ENCODE data around the gene RIMS3. TPM values are rescaled to one million over a fixed set of nuclear protein-coding genes. Genes with fewer than 3 reads are reported as not detected.
A peak's percentile ranks its signal among the peaks of the same experiment; 100 is the strongest.

RIMS3 gene
- total RNA-seq, 1 experiment from 2014 or later, result 20.7 TPM

- DNase-seq, result no peak
- no peaks in the 10 kb centered on the region; the same call in 1 of the 2 replicates for H3K27me3 ChIP-seq (ENCODE audit: control insufficient read depth, insufficient read depth, low read length)
- H3K4me3 ChIP-seq (ENCODE audit: insufficient read depth, low read depth, low read length), result no peak overlapping the region
- no peaks in the 10 kb centered on the region for H3K36me3 ChIP-seq (replicated peaks; ENCODE audit: control insufficient read depth, insufficient read depth, low read length)
These were observed 12.5 kb downstream of the RIMS3 start for GRCh38 chr1:40652979-40653378.

DNA sequence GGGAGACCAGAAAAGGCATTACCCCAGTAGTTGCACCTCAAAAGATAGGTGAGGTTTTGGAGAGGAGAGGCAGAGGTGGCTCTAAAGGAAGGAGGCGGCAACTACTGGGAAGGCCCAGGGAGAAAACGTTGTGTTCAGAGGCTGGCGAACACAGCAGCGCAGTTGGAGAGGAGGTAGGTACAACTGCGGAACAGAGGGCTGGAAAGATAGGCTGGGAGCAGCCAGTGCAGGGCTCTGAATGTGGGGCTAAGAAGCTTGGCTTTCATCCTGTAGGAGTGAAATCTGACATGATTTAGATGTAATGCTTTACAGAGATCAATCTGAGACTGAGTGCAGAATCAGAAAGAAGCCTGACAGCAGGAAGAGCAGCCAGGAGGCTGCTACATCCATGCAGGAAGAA is 13.0 kb downstream of the RIMS3 start:
- no peak for DNase-seq
- no peak overlapping the region for H3K4me3 ChIP-seq (ENCODE audit: insufficient read depth, low read depth, low read length)
- no peaks in the 10 kb centered on the region; the same call in 1 of the 2 replicates for H3K27me3 ChIP-seq (ENCODE audit: control insufficient read depth, insufficient read depth, low read length)
- H3K36me3 ChIP-seq (replicated peaks; ENCODE audit: control insufficient read depth, insufficient read depth, low read length), result no peaks in the 10 kb centered on the region

DNA sequence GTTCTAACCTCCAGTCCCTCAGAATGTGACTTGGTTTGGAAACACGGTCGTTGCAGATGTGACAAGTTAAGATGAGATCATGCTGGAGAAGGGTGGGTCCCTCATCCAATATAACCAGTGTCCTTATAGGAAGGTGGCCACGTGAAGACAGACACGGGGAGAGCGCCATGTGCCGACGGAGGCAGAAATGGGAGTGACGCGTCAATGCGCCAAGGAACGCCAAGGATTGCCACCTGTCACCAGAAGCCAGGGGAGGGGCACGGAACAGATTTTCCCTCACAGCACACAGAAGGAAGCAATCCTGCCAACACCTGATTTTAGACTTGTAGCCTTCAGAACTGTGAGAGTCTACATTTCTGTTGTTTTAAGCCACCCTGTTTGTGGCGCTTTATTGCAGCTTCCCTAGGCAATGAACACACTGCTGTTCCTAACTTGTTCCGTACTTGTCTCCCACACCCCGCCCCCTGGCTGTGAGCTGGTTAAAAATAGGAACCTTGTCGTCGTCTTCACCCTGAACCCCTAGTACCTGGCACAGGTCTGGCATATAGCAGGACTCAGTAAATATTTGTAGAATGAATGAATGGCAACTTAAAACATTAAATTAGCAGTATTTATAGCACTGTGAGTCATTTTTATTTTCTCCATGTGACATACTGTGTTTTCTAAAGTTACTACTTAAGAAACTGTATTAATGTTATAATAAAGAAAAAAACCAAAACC is 14.2 kb downstream of the RIMS3 start:
- no peaks in the 10 kb centered on the region; the same call in 1 of the 2 replicates for H3K27me3 ChIP-seq (ENCODE audit: control insufficient read depth, insufficient read depth, low read length)
- no peak overlapping the region for H3K4me3 ChIP-seq (ENCODE audit: insufficient read depth, low read depth, low read length)
- no peaks in the 10 kb centered on the region for H3K36me3 ChIP-seq (replicated peaks; ENCODE audit: control insufficient read depth, insufficient read depth, low read length)
- DNase-seq, result peak; percentile 57

DNA sequence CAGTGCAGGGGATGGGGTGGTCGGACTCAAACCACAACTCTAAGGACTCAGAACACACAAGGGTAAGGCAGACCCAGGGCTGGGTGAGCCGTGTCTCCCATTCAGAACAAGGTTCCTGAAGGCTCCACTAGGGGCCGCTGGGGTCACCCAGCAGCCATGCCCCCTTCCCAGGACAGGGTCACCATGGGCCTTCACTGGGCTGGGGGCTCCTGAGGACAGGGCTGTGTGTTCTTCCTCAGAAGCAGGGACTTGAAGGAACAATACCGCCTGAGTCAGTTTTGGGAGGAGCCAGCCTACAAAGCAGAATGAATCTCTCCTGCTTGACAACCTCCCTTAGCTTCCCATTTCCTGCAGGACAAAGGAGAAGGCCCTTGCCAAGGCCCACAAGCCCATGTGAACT is 15.4 kb downstream of the RIMS3 start:
- no peak overlapping the region for H3K4me3 ChIP-seq (ENCODE audit: insufficient read depth, low read depth, low read length)
- no peaks in the 10 kb centered on the region for H3K36me3 ChIP-seq (replicated peaks; ENCODE audit: control insufficient read depth, insufficient read depth, low read length)
- H3K27me3 ChIP-seq (ENCODE audit: control insufficient read depth, insufficient read depth, low read length), result no peaks in the 10 kb centered on the region; the same call in 1 of the 2 replicates
- peak; percentile 88 for DNase-seq

DNA sequence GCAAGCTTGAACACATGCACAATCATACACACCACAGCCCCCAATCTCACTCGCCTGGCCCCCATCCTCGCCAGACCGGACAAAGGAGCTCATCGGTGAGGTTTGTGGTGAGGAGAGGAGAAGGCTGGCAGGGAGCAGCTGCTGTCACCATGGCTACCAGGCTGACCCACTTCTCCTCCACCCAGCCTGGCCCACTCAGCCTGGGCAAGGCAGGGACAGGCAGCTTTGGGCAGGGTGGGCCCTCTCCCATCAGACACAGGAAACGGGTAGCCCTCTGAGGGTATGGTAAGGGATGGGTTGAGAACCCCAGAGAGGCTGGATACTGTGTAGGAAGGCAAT is 15.9 kb downstream of the RIMS3 start:
- Histone ChIP-seq H3K36me3 (replicated peaks; ENCODE audit: control insufficient read depth, insufficient read depth, low read length) (no peaks in the 10 kb centered on the region), H3K27me3 (ENCODE audit: control insufficient read depth, insufficient read depth, low read length) (no peaks in the 10 kb centered on the region; the same call in 1 of the 2 replicates), H3K4me3 (ENCODE audit: insufficient read depth, low read depth, low read length) (no peak overlapping the region)
- DNase-seq, result no peak

DNA sequence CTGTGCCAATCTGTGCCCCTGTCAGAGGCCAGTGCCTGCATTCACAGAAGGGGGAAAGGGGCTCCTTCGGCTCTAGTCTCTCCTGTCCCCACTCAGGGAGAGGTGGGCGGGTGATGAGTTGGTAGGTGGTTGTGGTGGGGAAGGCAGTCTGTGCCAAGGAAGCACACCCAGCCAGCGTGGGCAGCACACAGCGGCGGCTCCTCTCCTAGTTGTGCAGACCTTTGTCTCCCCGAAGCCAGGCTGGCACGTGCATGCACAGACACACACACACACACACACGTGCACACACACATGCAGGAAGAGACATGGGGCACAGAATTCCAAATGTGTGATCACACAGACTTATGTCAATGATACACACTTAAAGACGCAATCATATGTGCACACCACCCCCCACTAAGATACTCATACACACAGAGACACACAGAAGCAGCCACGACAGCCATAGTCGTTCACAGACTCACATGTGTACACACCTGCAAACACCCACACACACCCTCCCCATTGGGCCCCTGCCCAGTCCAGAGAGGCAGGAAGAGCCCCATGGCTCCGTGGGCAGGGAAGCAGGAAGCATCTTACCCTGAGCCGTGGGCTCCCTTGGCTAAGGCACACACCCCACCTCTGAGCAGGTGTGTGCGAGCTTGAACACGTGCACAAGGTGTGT is 16.4 kb downstream of the RIMS3 start:
- DNase-seq, result no peak
- no peak overlapping the region for H3K4me3 ChIP-seq (ENCODE audit: insufficient read depth, low read depth, low read length)
- no peaks in the 10 kb centered on the region for H3K36me3 ChIP-seq (replicated peaks; ENCODE audit: control insufficient read depth, insufficient read depth, low read length)
- no peaks in the 10 kb centered on the region; the same call in 1 of the 2 replicates for H3K27me3 ChIP-seq (ENCODE audit: control insufficient read depth, insufficient read depth, low read length)

DNA sequence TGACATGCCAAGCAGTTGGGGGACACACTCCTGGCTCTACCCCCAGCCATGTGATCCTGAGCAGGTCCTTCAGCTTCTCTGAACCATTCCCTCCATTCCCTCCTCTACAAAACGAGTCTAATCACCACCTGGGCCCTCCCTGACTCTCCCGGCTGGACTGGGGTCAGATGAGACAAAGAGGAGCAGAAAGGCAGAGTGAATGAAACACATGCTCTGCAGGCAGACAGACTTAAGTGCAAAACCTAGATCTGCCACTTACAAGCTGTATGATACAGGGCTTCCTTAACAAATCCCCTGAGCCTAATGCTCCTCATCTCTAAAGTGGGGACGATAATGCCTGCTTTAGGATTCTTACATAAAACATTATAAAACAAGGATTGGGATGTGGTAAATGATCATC is 17.3 kb downstream of the RIMS3 start:
- no peak for DNase-seq
- H3K36me3 ChIP-seq (replicated peaks; ENCODE audit: control insufficient read depth, insufficient read depth, low read length), result no peaks in the 10 kb centered on the region
- no peak overlapping the region for H3K4me3 ChIP-seq (ENCODE audit: insufficient read depth, low read depth, low read length)
- no peaks in the 10 kb centered on the region for H3K27me3 ChIP-seq (ENCODE audit: control insufficient read depth, insufficient read depth, low read length)

DNA sequence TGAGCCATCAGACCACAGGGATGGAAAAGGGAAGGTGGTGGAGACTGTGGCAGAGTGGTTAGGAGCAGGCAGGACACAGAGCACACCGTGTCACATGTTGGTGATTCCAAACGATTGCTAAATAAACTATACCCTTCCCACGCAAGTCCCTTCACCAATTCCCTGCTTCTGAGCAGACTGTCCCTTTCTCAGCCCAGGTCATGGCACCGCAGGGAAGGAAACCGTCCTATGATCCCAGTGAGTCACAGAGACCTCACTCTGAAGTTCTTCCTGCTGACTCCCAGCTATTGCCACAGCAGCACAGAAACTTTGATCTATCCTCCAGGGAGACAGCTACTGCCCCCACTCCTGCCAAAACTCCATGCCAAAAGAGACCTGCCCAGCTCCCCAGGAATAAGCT is 19.2 kb downstream of the RIMS3 start:
- H3K27me3 ChIP-seq (ENCODE audit: control insufficient read depth, insufficient read depth, low read length), result no peaks in the 10 kb centered on the region
- H3K36me3 ChIP-seq (replicated peaks; ENCODE audit: control insufficient read depth, insufficient read depth, low read length), result no peaks in the 10 kb centered on the region
- DNase-seq, result no peak
- no peak overlapping the region for H3K4me3 ChIP-seq (ENCODE audit: insufficient read depth, low read depth, low read length)

DNA sequence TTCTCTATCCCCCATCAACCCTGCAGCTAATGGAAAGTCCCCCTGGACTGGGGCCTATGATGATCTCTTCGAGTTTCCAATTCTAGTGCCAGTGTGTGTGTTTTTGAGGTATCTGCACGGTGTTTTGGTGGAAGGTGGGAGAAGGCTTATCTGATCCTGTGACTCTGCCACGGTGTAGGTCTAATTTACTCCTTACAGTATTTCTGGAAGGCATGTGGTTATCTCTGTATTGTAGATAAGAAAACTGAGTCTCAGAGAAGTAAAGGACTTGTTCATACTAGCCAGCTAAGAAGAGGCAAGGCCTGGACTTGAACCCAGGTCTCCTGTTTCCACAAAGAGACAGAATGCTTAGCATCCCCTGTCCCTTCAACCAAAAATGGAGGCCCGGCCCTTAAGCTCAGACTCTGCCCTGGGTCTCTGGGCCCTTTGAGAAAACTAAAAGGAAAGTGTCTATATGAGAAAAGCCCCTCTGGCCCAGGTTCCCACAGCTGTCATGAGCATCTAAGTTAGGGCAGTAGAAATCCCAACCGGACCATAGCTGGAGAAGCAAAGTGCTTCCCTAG is 20.3 kb downstream of the RIMS3 start:
- DNase-seq, result no peak

GRCh38 chr1:40641601-40642242 is 23.8 kb downstream of the RIMS3 start:
- no peak for DNase-seq
- no peaks in the 10 kb centered on the region for H3K27me3 ChIP-seq (ENCODE audit: control insufficient read depth, insufficient read depth, low read length)
- no peaks in the 10 kb centered on the region; the same call in 1 of the 2 replicates for H3K36me3 ChIP-seq (replicated peaks; ENCODE audit: control insufficient read depth, insufficient read depth, low read length)
- H3K4me3 ChIP-seq (ENCODE audit: insufficient read depth, low read depth, low read length), result no peak overlapping the region

More for the DNA sequence above, 20.3 kb downstream of the RIMS3 start:
- H3K4me3 ChIP-seq (ENCODE audit: insufficient read depth, low read depth, low read length), result no peak overlapping the region
- no peaks in the 10 kb centered on the region for H3K27me3 ChIP-seq (ENCODE audit: control insufficient read depth, insufficient read depth, low read length)
- H3K36me3 ChIP-seq (replicated peaks; ENCODE audit: control insufficient read depth, insufficient read depth, low read length), result no peaks in the 10 kb centered on the region; the same call in 1 of the 2 replicates

- Histone ChIP-seq H3K27me3 (ENCODE audit: control insufficient read depth, insufficient read depth, low read length) (no peaks in the 10 kb centered on the region), H3K36me3 (replicated peaks; ENCODE audit: control insufficient read depth, insufficient read depth, low read length) (no peaks in the 10 kb centered on the region; the same call in 1 of the 2 replicates), H3K4me3 (ENCODE audit: insufficient read depth, low read depth, low read length) (no peak overlapping the region)
- DNase-seq, result no peak
These were observed 25.0 kb downstream of the RIMS3 start for GRCh38 chr1:40640314-40641076.

DNA sequence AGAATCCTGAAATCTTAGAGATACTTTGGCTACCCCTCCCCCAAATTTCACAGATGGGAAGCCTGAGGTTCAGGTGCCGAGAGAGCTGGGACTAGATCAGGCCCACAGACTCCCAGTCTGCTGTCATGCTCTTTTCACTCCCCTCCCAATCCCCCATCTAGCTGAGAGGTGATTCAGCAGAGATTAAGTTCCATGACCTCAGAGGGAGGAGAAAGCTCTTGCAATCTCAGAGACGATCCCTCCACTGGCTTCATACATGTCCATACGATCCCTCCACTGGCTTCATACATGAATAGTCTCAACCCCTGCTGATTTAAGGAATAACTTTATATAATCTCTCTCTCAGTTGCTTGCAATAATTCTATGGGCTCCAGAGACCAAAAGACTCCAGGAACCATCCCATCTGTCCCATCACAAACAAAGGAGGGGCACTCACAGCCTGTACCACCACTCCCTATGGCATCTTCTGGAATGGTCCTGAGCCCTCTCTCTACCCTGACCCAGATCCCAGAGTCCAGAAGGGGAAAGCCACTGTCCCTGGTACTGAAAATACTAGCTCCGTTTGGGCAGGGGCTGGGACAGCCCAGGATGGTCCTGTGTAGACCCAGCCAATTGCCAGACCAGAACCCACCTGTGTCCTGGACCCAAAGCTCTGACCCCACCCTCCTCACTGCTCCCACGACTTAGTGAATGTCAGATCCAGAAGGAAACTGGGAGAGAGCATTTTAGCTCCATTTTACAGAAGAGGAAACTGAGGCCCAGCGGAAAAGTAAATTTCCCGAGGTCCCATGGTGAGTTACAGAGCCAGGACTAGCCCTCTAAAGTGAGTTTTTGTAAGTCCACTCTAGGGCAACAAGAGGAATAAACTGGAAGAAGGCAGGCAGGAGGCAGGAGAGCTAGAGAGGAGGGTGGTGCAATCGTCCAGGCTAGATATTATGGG is 27.1 kb downstream of the RIMS3 start:
- Histone ChIP-seq H3K27me3 (ENCODE audit: control insufficient read depth, insufficient read depth, low read length) (no peaks in the 10 kb centered on the region), H3K36me3 (replicated peaks; ENCODE audit: control insufficient read depth, insufficient read depth, low read length) (no peaks in the 10 kb centered on the region; the same call in 1 of the 2 replicates), H3K4me3 (ENCODE audit: insufficient read depth, low read depth, low read length) (no peak overlapping the region)
- DNase-seq, result peak; percentile 65

DNA sequence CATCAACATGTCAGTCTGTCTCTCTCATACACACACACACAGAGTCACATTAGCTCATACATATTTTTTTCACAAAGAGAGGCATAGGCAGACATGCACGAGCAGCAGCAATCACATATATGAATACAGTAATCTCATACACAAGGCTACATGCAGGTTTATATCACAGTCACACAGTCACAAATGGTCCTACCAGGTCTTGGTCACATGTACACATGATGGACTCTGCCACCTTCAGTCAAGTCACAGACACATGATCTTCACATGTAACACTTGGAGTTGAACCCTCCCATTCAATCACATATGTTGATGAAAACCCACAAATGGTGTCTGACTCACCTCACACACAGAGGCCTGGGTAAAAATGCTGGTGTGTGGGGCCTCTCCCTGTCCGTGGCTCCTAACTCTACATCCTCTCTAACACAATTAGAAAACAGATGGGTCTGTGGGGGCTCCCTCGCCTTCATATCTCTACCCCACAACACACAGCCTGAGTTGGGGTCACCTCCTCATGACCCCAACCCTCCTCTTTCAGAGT is 27.9 kb downstream of the RIMS3 start:
- no peaks in the 10 kb centered on the region for H3K27me3 ChIP-seq (ENCODE audit: control insufficient read depth, insufficient read depth, low read length)
- no peak for DNase-seq
- no peak overlapping the region for H3K4me3 ChIP-seq (ENCODE audit: insufficient read depth, low read depth, low read length)
- no peaks in the 10 kb centered on the region; the same call in 1 of the 2 replicates for H3K36me3 ChIP-seq (replicated peaks; ENCODE audit: control insufficient read depth, insufficient read depth, low read length)
